GM12878 (cell line): ENCODE results near the gene MT1E. TPM values are rescaled to one million over a fixed set of nuclear protein-coding genes. Genes with fewer than 3 reads are reported as not detected.
A peak's percentile ranks its signal among the peaks of the same experiment; 100 is the strongest.

Source experiments
- ATAC-seq: fragments of 200-7000 bp; cut with Tn5 transposase; 3 replicates; pipeline ENCODE4 v1.9.1; 2020; ENCODE audit warnings: mild to moderate bottlenecking, moderate library complexity
- BruUV-seq: library from RNA; stranded (reverse); fragments of 400-500 nt; replicated peaks from 2 replicates; lab custom pipeline; 2021; lab: Mats Ljungman, UMichigan
- CTCF ChIA-PET: fragments of 300-600 bp; sonication (Branson Sonifier 250); formaldehyde crosslinking; extraction: SDS; loops from one replicate; lab custom pipeline; 2021; ENCODE audit warnings: inconsistent platforms; lab: Yijun Ruan, JAX
- POLR2A ChIA-PET: fragments of 350-600 bp; formaldehyde crosslinking; extraction: SDS; loops from one replicate; lab custom pipeline; 2021; ENCODE audit warnings: inconsistent platforms; lab: Charles Lee
- RAD21 ChIA-PET: fragments of 300-600 bp; sonication (Branson Sonifier 250); formaldehyde crosslinking; loops from one replicate; lab custom pipeline; 2023; ENCODE audit warnings: antibody characterized with exemption; ENCODE audit not compliant: unreplicated experiment; lab: Charles Lee
- SMC1A ChIA-PET: fragments of 300-600 bp; sonication (Branson Sonifier 250); formaldehyde crosslinking; loops from one replicate; lab custom pipeline; 2023; ENCODE audit not compliant: unreplicated experiment, uncharacterized antibody; lab: Charles Lee
- DNase-seq: peaks from one replicate; pipeline ENCODE4 v3.0.0-alpha.2; 2011; ENCODE audit warnings: low read depth, low spot score
- FAIRE-seq: peaks from 3 replicates; lab custom pipeline; 2011; peaks lifted over from hg19 to GRCh38; lab: Jason Lieb, UNC
- H2AFZ ChIP-seq: 2 replicates; pipeline ENCODE4 v1.6.0; 2011; ENCODE audit warnings: low read depth, low read length, control low read depth; ENCODE audit not compliant: control insufficient read depth
- H3K27ac ChIP-seq: 2 replicates; pipeline ENCODE4 v1.5.1; 2011; ENCODE audit warnings: control low read depth; ENCODE audit not compliant: control insufficient read depth, insufficient read depth
- H3K27me3 ChIP-seq, 2 experiments: replicated peaks in 1 of 2; 2 replicates each; pipeline versions ENCODE4 v1.6.0 to v1.6.1; 2011; ENCODE audit warnings: low read length in 1 of 2; ENCODE audit not compliant: control insufficient read depth in 2 of 2, insufficient read depth in 2 of 2
- H3K36me3 ChIP-seq, 2 experiments: 2 replicates each; pipeline ENCODE4 v1.5.1; 2011; ENCODE audit warnings: low read length in 1 of 2; ENCODE audit not compliant: control insufficient read depth in 2 of 2, insufficient read depth in 2 of 2
- H3K4me1 ChIP-seq: 2 replicates; pipeline ENCODE4 v1.6.1; 2011; ENCODE audit warnings: mild to moderate bottlenecking, low read length, moderate library complexity, mixed read lengths; ENCODE audit not compliant: control insufficient read depth, insufficient read depth
- H3K4me2 ChIP-seq: 2 replicates; pipeline ENCODE4 v1.6.0; 2011; ENCODE audit warnings: control low read depth; ENCODE audit not compliant: control insufficient read depth, insufficient read depth
- H3K4me3 ChIP-seq: fragments of 200-600 bp; sonication (generic); 2 replicates; pipeline ENCODE4 v1.5.1; 2016
- H3K79me2 ChIP-seq: 2 replicates; pipeline ENCODE4 v1.6.0; 2011; ENCODE audit warnings: low read length; ENCODE audit not compliant: control insufficient read depth, insufficient read depth
- H3K9ac ChIP-seq: 2 replicates; pipeline ENCODE4 v1.8.0; 2011; ENCODE audit warnings: low read length, control low read depth, mixed read lengths; ENCODE audit not compliant: control insufficient read depth, insufficient read depth
- H3K9me3 ChIP-seq: replicated peaks from 3 replicates; pipeline ENCODE4 v1.5.1; 2011; ENCODE audit warnings: mild to moderate bottlenecking, low read length; ENCODE audit not compliant: control insufficient read depth, insufficient read depth
- H4K20me1 ChIP-seq: 2 replicates; pipeline ENCODE4 v1.6.0; 2011; ENCODE audit not compliant: control insufficient read depth, insufficient read depth
- ATF7 ChIP-seq: fragments of 450-650 bp; IDR thresholded peaks from 2 replicates; pipeline ENCODE4 v1.6.1; 2016; ENCODE audit warnings: low read depth, mild to moderate bottlenecking
- EED ChIP-seq: sonication (generic); IDR thresholded peaks from 2 replicates; pipeline ENCODE4 v1.6.1; 2016; ENCODE audit warnings: antibody characterized with exemption, low read depth
- GABPA ChIP-seq: IDR thresholded peaks from 2 replicates; pipeline ENCODE4 v1.6.1; 2014; ENCODE audit warnings: antibody characterized with exemption, low read depth, mild to moderate bottlenecking, inconsistent platforms
- IRF4 ChIP-seq: IDR thresholded peaks from 2 replicates; pipeline ENCODE4 v1.6.1; 2011; ENCODE audit warnings: low read depth, low read length
- JUND ChIP-seq: IDR thresholded peaks from 2 replicates; pipeline ENCODE4 v1.6.1; 2012; ENCODE audit warnings: low read depth, mild to moderate bottlenecking, low read length, improper control_type of control experiment, moderate library complexity
- PBX3 ChIP-seq: IDR thresholded peaks from 2 replicates; pipeline ENCODE4 v1.6.1; 2011; ENCODE audit warnings: mild to moderate bottlenecking, low read depth, low read length, moderate library complexity; ENCODE audit not compliant: insufficient replicate concordance
- SMARCA5 ChIP-seq: fragments of 450-650 bp; IDR thresholded peaks from 2 replicates; pipeline ENCODE4 v1.6.1; 2017; ENCODE audit warnings: mild to moderate bottlenecking
- SPI1 ChIP-seq: IDR thresholded peaks from 2 replicates; pipeline ENCODE4 v1.6.1; 2011; ENCODE audit warnings: low read depth, mild to moderate bottlenecking, low read length, moderate library complexity, borderline replicate concordance; ENCODE audit not compliant: insufficient read depth
- SREBF2 ChIP-seq: IDR thresholded peaks from 2 replicates; pipeline ENCODE4 v1.6.1; 2012; ENCODE audit warnings: mild to moderate bottlenecking, low read length
- TBL1XR1 ChIP-seq: IDR thresholded peaks from 2 replicates; pipeline ENCODE4 v1.6.1; 2012; ENCODE audit warnings: low read depth, low read length, improper control_type of control experiment
- TCF7 ChIP-seq: IDR thresholded peaks from 2 replicates; pipeline ENCODE4 v1.6.1; 2014; ENCODE audit warnings: antibody characterized with exemption, borderline replicate concordance
- ZBTB11 ChIP-seq: fragments of 450-650 bp; formaldehyde crosslinking; IDR thresholded peaks from 2 replicates; pipeline ENCODE4 v1.5.0; 2022; ENCODE audit warnings: mild to moderate bottlenecking, missing genetic modification characterization
- WGBS: methylation state at CpG from one replicate; pipeline ENCODE4 v1.1.6; 2016; ENCODE audit warnings: low lambda C conversion rate; ENCODE audit not compliant: insufficient replicate concordance, insufficient coverage; ENCODE audit errors: missing lambda C conversion rate; 5-methylcytosine and 5-hydroxymethylcytosine counted together
- in situ Hi-C: fragments of 300-500 bp; cut with MboI; formaldehyde crosslinking; loops from 9 replicates; pipeline ENCODE4 v1.14.3; 2018; ENCODE audit warnings: mixed read lengths
- intact Hi-C: fragments of 100-400 bp; cut with micrococcal nuclease; formaldehyde crosslinking; loops from one replicate; pipeline ENCODE4 v1.14.2; 2022; ENCODE audit not compliant: unreplicated experiment
- polyA plus RNA-seq, 11 experiments: library from polyadenylated mRNA; depleted of rRNA in 4 of 11; unstranded in 6 of 11; stranded (reverse) in 5 of 11; fragments of >200 nt; fragmentation: Nextera tagmentation in 4 of 11; fragmentation: Illumina TruSeq in 1 of 11; extraction: Ambion mirVana in 4 of 11; extraction: Trizol in 1 of 11; gene quantifications; 1 replicate in 1 of 11; 2 replicates in 10 of 11; pipeline versions ENCODE4 v1.2.1 to v1.2.3, GENCODE V29; 2011 to 2016; ENCODE audit warnings: inconsistent platforms in 2 of 11, missing spikeins in 2 of 11, low read depth in 1 of 11
- total RNA-seq, 4 experiments: library from RNA; depleted of rRNA in 3 of 4; stranded (reverse); fragments of >200 nt in 3 of 4; fragmentation: Illumina TruSeq in 1 of 4; extraction: Trizol in 1 of 4; gene quantifications; 2 replicates each; pipeline versions ENCODE4 v1.2.1 to v1.2.3, GENCODE V29; 2013 to 2021

MT1E gene
- total and polyA plus RNA-seq, 10 of the 15 experiments (the other 5 are each of a cell fraction or from before 2014, with no cell fraction given), result 5.8 to 22.3 (median 16.5) TPM

- Histone ChIP-seq H4K20me1 (no peaks in the 10 kb centered on the region), H3K9me3 (no peaks in the 10 kb centered on the region), H2AFZ (no peak overlapping the region), H3K4me1 (peaks cover 17% of the 10 kb centered on the region), H3K27ac (no peak overlapping the region), H3K27me3 (peaks cover 2 to 18% of the 10 kb centered on the region in 2 experiments), H3K36me3 (no peaks in the 10 kb centered on the region), H3K9ac (no peak overlapping the region), H3K79me2 (no peaks in the 10 kb centered on the region), H3K4me2 (no peak overlapping the region), H3K4me3 (no peak overlapping the region)
- in situ Hi-C loops, result no loop called here
- SMC1A ChIA-PET, result interaction anchor here (1.1 to 2.4 kb wide), 3 partner anchors 18 to 72 kb away, joined by 3 to 27 read pairs (median 6); no protein-coding TSS in a partner anchor
- WGBS, result 64% methylated on average over 3 of the region's 3 CpGs
- CTCF ChIA-PET, result interaction anchor here (0.9 to 3.1 kb wide), 6 partner anchors 20 to 115 kb away, joined by 3 to 14 read pairs (median 4); no protein-coding TSS in a partner anchor
- DNase-seq, result no peak
- no peak for FAIRE-seq
- POLR2A ChIA-PET, result interaction anchor here (1.1 to 1.9 kb wide), 2 partner anchors 17 to 21 kb away, joined by 5 to 6 read pairs; partner anchors contain the start of gene MT2A
- BruUV-seq, result no TSS peak
- ATAC-seq, result peak; percentile 45
- intact Hi-C loops, result no loop called here
- RAD21 ChIA-PET, result interaction anchor here (1.1 to 2.9 kb wide), 3 partner anchors 19 to 72 kb away, joined by 3 to 23 read pairs (median 11); partner anchors contain the start of gene MT2A
- TF ChIP-seq SPI1, result peak; percentile 59; the same call in 1 of the 2 replicates
- no peak for TF ChIP-seq SMARCA5
- TF ChIP-seq, all 136 proteins: peak for 1
These were observed 4.0 kb downstream of the MT1E start for GRCh38 chr16:56629531-56629930.

GRCh38 chr16:56630134-56630533, 4.6 kb downstream of the MT1E start:
- Histone ChIP-seq H3K27me3 (peaks cover 4 to 18% of the 10 kb centered on the region in 2 experiments), H3K36me3 (no peaks in the 10 kb centered on the region), H3K27ac (no peak overlapping the region), H3K4me1 (peaks cover 17% of the 10 kb centered on the region), H3K4me2 (no peak overlapping the region), H4K20me1 (no peaks in the 10 kb centered on the region), H2AFZ (no peak overlapping the region), H3K9ac (no peak overlapping the region), H3K79me2 (no peaks in the 10 kb centered on the region), H3K4me3 (no peak overlapping the region), H3K9me3 (no peaks in the 10 kb centered on the region)
- ChIA-PET SMC1A (interaction anchor here (1.1 to 2.4 kb wide), 4 partner anchors 19 to 72 kb away, joined by 3 to 27 read pairs (median 5); no protein-coding TSS in a partner anchor), POLR2A (interaction anchor here (0.5 to 1.9 kb wide), 4 partner anchors 12 to 99 kb away, joined by 3 to 6 read pairs (median 4); partner anchors contain the start of gene MT2A), RAD21 (interaction anchor here (1.1 to 2.9 kb wide), 4 partner anchors 20 to 71 kb away, joined by 3 to 23 read pairs (median 7); partner anchors contain the start of gene MT2A), CTCF (interaction anchor here (0.9 to 3.1 kb wide), 8 partner anchors 20 to 159 kb away, joined by 3 to 14 read pairs (median 4); partner anchors contain the start of gene MT2A)
- intact Hi-C loops (loop anchor here (1.0 kb wide), 1 partner anchor 22 kb away; the partner anchor contains the start of gene MT2A), in situ Hi-C loops (no loop called here)
- FAIRE-seq (peak; percentile 90), DNase-seq (peak; percentile 59), ATAC-seq (peak; percentile 86)
- 1% methylated on average over 3 of the region's 3 CpGs for WGBS
- BruUV-seq, result no TSS peak
- TF ChIP-seq TCF7 (no peak), TBL1XR1 (no peak), SREBF2 (no peak), ZBTB11 (CRISPR knock-in tag) (no peak), GABPA (no peak), JUND (no peak), ATF7 (0 out of 2 replicates have a peak, but pooled peaks have one; percentile 37), PBX3 (no peak), EED (0 out of 2 replicates have a peak, but pooled peaks have one; percentile 27), IRF4 (0 out of 2 replicates have a peak, but pooled peaks have one; percentile 57)
